ENCODE results near the gene CADPS2. TPM values are rescaled to one million over a fixed set of nuclear protein-coding genes. Genes with fewer than 3 reads are reported as not detected.

Gene CADPS2
- total RNA-seq, 6 experiments from 2014 or later, result 7.6 to 14.7 (median 9.4) TPM

DNA sequence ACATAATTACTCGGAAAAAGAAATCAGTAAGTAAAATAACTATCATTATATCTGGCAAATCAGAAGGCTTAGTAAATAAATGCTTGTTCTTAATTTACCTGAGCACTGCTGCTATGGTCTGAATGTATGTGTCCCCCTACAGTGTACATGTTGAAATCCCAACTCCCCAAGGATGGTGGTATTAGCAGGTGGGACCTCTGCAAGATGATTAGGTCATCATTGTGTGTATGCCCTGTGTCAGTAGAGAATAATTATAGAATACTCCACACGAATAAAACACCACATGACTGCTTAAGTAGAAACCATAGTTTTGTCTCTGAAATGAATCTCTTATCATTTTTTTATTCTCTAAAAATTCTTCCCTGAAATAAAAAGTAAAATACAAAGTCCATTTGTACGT, 289.0 kb downstream of the CADPS2 start:
- ATAC-seq, result no peak
- 84% methylated on average over 3 of the region's 3 CpGs for WGBS (ENCODE audit: insufficient coverage, low coverage, low lambda C conversion rate, missing lambda C conversion rate)

DNA sequence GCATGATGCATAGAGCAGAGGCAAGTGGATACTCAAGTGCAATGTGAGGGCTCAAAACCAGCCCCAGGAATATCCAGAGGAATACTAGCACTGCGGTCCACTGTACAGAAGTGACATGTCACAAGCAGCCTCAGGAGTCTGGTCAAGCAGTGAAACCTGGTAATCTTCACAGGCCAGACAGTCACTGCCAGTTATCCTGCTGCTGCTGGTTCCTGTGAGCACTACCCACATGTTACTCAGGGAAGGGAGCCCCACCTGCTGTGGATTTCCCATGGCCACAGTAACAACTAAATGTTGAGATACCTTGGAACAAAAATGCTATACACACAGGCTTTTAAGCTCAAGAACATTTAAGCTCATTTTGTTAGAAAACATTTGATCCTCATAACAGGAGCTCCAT, 290.4 kb downstream of the CADPS2 start:
- DNase-seq, result no peak
- Histone ChIP-seq H3K9me3 (no peaks in the 10 kb centered on the region), H3K4me3 (no peak overlapping the region), H3K4me1 (peaks cover 0 to 9% (median 0%) of the 10 kb centered on the region in 4 donors), H3K27ac (no peak overlapping the region), H3K27me3 (no peaks in the 10 kb centered on the region), H3K36me3 (no peaks in the 10 kb centered on the region)
- TF ChIP-seq, protein P1, sequence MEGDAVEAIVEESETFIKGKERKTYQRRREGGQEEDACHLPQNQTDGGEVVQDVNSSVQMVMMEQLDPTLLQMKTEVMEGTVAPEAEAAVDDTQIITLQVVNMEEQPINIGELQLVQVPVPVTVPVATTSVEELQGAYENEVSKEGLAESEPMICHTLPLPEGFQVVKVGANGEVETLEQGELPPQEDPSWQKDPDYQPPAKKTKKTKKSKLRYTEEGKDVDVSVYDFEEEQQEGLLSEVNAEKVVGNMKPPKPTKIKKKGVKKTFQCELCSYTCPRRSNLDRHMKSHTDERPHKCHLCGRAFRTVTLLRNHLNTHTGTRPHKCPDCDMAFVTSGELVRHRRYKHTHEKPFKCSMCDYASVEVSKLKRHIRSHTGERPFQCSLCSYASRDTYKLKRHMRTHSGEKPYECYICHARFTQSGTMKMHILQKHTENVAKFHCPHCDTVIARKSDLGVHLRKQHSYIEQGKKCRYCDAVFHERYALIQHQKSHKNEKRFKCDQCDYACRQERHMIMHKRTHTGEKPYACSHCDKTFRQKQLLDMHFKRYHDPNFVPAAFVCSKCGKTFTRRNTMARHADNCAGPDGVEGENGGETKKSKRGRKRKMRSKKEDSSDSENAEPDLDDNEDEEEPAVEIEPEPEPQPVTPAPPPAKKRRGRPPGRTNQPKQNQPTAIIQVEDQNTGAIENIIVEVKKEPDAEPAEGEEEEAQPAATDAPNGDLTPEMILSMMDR (IDR thresholded peaks at IDR 0.05), result no peak
- no peak for TF ChIP-seq POLR2A (IDR thresholded peaks at IDR 0.05)
- WGBS (ENCODE audit: insufficient coverage, low coverage, low lambda C conversion rate, missing lambda C conversion rate), result 100% methylated on average over 1 of the region's 1 CpG
- ATAC-seq, result no peak
- intact Hi-C loops (cut with DNase I), result no loop called here

More for the DNA sequence above, 289.0 kb downstream of the CADPS2 start:
- intact Hi-C loops (cut with DNase I), result no loop called here
- H3K9me3 ChIP-seq, result no peaks in the 10 kb centered on the region
- no peak overlapping the region for H3K4me3 ChIP-seq
- no peak for DNase-seq
- H3K27me3 ChIP-seq, result no peaks in the 10 kb centered on the region
- H3K27ac ChIP-seq, result no peak overlapping the region
- no peaks in the 10 kb centered on the region for H3K36me3 ChIP-seq
- no peak for TF ChIP-seq POLR2A (IDR thresholded peaks at IDR 0.05)
- TF ChIP-seq, protein P1 (IDR thresholded peaks at IDR 0.05), result no peak
- H3K4me1 ChIP-seq, result peaks cover 0 to 13% (median 0%) of the 10 kb centered on the region in 4 donors

DNA sequence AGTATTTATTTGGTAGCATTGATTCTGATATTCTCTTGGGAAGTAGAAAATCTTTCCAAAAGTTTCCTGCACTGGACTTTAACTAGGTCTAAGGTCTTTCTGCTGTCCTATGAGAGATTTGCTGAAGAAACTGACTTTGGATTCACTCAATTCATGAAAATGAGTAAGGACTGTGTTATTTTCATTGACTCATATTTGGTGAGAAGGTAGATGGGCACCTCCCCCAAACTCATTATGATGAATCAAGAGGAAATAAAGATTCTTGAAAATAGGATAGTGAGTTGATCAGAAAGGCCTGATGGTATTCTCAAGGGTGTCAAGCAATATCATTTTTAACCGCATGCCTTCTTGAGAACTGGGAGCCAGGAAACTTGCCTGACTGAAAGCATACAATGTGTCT, 297.6 kb downstream of the CADPS2 start:
- no peaks in the 10 kb centered on the region for H3K9me3 ChIP-seq
- no peak for TF ChIP-seq POLR2A (IDR thresholded peaks at IDR 0.05)
- TF ChIP-seq, protein P1 (IDR thresholded peaks at IDR 0.05), result no peak
- H3K27me3 ChIP-seq, result no peaks in the 10 kb centered on the region
- H3K4me3 ChIP-seq, result no peak overlapping the region
- ATAC-seq (no peak), DNase-seq (no peak)
- intact Hi-C loops (cut with DNase I), result no loop called here
- no peaks in the 10 kb centered on the region for H3K36me3 ChIP-seq
- WGBS (ENCODE audit: insufficient coverage, low coverage, low lambda C conversion rate, missing lambda C conversion rate), result no CpG with 5 or more reads among the region's 1 CpG
- peaks cover 0 to 3% (median 0%) of the 10 kb centered on the region in 4 donors for H3K4me1 ChIP-seq
- H3K27ac ChIP-seq, result no peak overlapping the region

DNA sequence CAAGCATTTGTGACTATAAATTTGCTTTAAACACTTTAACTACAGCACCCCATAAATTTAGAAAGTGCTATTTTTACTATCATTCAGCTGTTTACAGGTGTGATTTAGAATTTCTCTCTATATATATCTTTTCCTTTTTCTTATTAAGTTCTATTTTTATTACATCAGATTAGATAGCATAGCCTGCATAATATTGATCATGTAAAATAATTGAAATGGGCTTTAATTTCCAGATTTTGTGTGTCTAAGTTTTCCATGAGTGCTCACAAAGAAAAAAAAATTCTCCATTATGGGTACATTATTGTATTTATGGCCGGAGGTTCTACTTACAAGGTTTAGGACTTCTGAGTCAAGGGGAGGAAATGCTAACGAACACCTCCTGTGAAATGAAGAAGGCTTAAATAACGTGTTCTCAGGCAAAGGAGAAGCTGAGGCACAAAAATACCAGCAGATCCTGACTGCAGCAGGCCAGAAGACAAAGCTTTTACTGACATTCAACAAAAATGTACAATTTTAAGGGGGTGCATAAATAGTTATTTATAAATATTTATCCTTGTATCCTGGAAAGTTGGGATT, 301.5 kb downstream of the CADPS2 start:
- 96% methylated on average over 3 of the region's 3 CpGs for WGBS (ENCODE audit: insufficient coverage, low coverage, low lambda C conversion rate, missing lambda C conversion rate)
- peaks cover 0 to 16% (median 0%) of the 10 kb centered on the region in 4 donors for H3K4me1 ChIP-seq
- no peaks in the 10 kb centered on the region for H3K36me3 ChIP-seq
- no peak for ATAC-seq
- no peak overlapping the region for H3K4me3 ChIP-seq
- no peaks in the 10 kb centered on the region for H3K9me3 ChIP-seq
- H3K27ac ChIP-seq, result no peak overlapping the region
- no peak for TF ChIP-seq POLR2A (IDR thresholded peaks at IDR 0.05)
- TF ChIP-seq, protein P1 (IDR thresholded peaks at IDR 0.05), result no peak
- H3K27me3 ChIP-seq, result no peaks in the 10 kb centered on the region
- no peak for DNase-seq
- intact Hi-C loops (cut with DNase I), result no loop called here

Measured in right lobe of liver (tissue), 6 donors.